ENCODE measurements around the gene DPEP3. TPM values are rescaled to one million over a fixed set of nuclear protein-coding genes. Genes with fewer than 3 reads are reported as not detected.

Gene DPEP3
- total RNA-seq, 2 experiments from 2014 or later: 0.16 to 0.25 TPM

DNA sequence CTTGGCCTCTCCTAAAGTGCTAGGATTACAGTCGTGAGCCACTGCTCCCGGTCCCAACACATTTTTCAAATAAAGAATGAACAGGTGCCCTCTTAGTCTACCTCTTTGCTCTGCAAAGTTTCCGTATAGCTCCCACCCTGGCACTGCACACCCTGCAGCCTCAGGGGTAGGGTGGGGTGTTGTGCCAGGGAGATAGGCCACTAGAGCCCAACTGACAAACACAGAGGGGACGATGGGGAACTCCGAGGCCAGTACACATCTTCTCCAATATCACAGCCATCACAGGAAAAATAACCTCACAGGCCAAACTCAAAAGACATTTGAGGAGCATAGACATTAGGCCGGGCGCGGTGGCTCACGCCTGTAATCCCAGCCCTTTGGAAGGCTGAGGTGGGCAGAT lies 9.2 kb downstream of the DPEP3 start:
- Mint-ChIP-seq H3K4me3 (no peak overlapping the region), H3K4me1 (ENCODE audit: low read depth) (peaks cover 18% of the 10 kb centered on the region), H3K9me3 (no peaks in the 10 kb centered on the region), H3K27ac (no peak overlapping the region), H3K27me3 (no peaks in the 10 kb centered on the region), H3K36me3 (ENCODE audit: low read depth) (peaks cover 1% of the 10 kb centered on the region)
- DNase-seq (no peak), ATAC-seq (no peak)
- ChIA-PET POLR2A (interaction anchor here (1.3 kb wide), 1 partner anchor 17 kb away, joined by 3 read pairs; no protein-coding TSS in a partner anchor), CTCF (no interaction called here)
- intact Hi-C loops (cut with micrococcal nuclease): no loop called here
- TF ChIP-seq, protein P1, sequence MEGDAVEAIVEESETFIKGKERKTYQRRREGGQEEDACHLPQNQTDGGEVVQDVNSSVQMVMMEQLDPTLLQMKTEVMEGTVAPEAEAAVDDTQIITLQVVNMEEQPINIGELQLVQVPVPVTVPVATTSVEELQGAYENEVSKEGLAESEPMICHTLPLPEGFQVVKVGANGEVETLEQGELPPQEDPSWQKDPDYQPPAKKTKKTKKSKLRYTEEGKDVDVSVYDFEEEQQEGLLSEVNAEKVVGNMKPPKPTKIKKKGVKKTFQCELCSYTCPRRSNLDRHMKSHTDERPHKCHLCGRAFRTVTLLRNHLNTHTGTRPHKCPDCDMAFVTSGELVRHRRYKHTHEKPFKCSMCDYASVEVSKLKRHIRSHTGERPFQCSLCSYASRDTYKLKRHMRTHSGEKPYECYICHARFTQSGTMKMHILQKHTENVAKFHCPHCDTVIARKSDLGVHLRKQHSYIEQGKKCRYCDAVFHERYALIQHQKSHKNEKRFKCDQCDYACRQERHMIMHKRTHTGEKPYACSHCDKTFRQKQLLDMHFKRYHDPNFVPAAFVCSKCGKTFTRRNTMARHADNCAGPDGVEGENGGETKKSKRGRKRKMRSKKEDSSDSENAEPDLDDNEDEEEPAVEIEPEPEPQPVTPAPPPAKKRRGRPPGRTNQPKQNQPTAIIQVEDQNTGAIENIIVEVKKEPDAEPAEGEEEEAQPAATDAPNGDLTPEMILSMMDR (IDR thresholded peaks at IDR 0.05): no peak

DNA sequence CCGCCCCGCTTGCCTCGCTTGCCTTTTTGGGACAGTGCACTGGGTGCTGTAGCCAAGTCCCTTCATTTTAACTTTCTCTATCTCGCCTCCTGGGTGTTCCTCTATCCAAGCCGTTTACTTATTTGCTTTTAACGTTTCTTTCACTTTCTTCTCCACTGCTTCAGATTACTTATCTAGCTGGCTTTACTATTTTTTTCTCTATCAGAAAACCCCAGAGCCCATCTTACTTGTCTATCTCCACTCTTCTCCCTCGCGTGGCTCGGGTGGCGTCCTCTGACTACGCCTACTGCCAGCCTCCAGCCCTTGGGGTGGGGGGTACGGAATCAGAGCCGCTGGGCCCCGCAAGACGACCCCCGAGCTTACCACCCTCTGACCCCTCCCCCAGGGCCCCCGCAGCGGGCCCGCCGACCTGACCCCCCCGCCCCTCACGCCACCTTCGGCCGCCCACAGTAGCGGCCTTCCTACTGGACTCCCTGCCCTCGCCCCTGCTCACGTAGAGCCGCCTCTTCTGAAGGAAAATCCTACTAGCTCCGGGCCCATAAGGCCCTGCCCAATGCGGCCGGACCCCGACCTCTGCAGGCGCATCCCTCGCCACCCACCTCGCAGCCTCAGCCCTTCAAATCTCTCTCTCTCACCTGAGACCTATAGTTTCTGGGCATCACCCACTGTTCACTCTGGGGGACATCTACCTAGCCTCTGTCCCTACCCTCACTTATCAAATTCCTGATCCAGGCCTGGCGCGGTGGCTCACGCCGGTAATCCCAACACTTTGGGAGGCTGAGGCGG lies 10.9 kb downstream of the DPEP3 start:
- H3K9me3 Mint-ChIP-seq: no peaks in the 10 kb centered on the region
- no peaks in the 10 kb centered on the region for H3K27me3 Mint-ChIP-seq
- ATAC-seq (no peak), DNase-seq (no peak)
- peak overlapping the region; percentile 95 for H3K4me3 Mint-ChIP-seq
- H3K27ac Mint-ChIP-seq: peak overlapping the region; percentile 90
- H3K36me3 Mint-ChIP-seq (ENCODE audit: low read depth): peaks cover 1% of the 10 kb centered on the region
- H3K4me1 Mint-ChIP-seq (ENCODE audit: low read depth): peaks cover 18% of the 10 kb centered on the region
- intact Hi-C loops (cut with micrococcal nuclease): no loop called here
- TF ChIP-seq, protein P1 (IDR thresholded peaks at IDR 0.05): no peak
- ChIA-PET POLR2A (interaction anchor here (0.6 to 2.0 kb wide), 6 partner anchors 15 to 136 kb away, joined by 3 to 7 read pairs (median 4); no protein-coding TSS in a partner anchor), CTCF (interaction anchor here (1.0 to 1.8 kb wide), 4 partner anchors 11 to 71 kb away, joined by 3 to 11 read pairs (median 5); partner anchors contain the start of gene DPEP3)

DNA sequence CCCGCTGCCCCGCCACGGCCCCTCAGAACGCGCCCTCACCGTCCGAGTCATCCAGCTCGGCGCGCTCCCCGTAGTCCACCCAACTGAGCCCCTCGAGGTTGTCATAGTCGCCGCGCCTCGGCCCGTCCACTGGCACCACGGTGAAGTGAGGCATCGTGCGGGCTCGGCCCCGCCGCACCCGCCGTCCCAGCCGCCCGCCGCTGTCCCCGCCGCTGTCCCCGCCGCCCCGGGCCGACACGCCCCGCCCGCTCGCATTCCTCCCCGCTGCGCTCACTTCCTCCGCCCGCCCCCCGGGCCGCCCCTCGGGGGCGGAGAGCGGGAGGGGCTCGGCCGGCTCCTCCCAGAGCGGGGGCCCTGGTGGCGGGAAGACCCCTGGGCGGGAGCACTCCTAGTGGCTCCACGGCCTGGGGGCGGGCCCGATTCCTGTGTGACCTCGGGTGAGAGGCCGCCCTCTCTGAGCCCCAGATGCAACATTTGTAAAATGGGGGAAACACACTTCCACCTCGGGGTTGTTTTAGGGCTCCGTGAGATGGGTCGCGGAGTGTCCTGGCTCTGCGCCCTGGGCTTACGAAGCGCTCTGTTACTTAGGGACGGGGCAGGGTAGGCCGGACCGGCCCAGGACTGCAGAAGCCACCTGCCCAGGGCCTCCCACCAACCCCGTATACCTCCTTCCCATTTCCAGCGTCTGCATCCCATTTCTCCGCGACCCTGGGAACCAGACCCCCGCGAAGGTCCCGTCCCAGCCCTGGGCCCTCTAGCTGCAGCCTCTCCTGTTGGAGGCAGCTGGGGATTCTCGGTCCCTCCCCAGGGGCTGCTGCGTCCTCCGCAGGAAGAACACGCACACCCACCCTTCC lies 11.7 kb downstream of the DPEP3 start, which contains the start of gene SLC12A4:
Gene SLC12A4 (minus strand): TSS at position 238 of the 854 bp plus-strand sequence. CDS start 84 bp downstream, at position 154.
- ATAC-seq: peak; percentile 92
- intact Hi-C loops (cut with micrococcal nuclease): no loop called here
- TF ChIP-seq, protein P1 (IDR thresholded peaks at IDR 0.05): no peak
- peaks cover 18% of the 10 kb centered on the region for H3K4me1 Mint-ChIP-seq (ENCODE audit: low read depth)
- ChIA-PET POLR2A (interaction anchor here (0.6 to 2.0 kb wide), 8 partner anchors 15 to 135 kb away, joined by 3 to 7 read pairs (median 4); partner anchors contain the start of genes DDX28 and DUS2), CTCF (interaction anchor here (1.0 to 1.8 kb wide), 5 partner anchors 12 to 152 kb away, joined by 3 to 11 read pairs (median 4); partner anchors contain the start of gene DPEP3)
- H3K9me3 Mint-ChIP-seq: no peaks in the 10 kb centered on the region
- H3K36me3 Mint-ChIP-seq (ENCODE audit: low read depth): peaks cover 1% of the 10 kb centered on the region
- DNase-seq: peak; percentile 96
- no peaks in the 10 kb centered on the region for H3K27me3 Mint-ChIP-seq
- H3K4me3 Mint-ChIP-seq: peak within 1 kb of the TSS; percentile 95
- peak within 1 kb of the TSS; percentile 93 for H3K27ac Mint-ChIP-seq

DNA sequence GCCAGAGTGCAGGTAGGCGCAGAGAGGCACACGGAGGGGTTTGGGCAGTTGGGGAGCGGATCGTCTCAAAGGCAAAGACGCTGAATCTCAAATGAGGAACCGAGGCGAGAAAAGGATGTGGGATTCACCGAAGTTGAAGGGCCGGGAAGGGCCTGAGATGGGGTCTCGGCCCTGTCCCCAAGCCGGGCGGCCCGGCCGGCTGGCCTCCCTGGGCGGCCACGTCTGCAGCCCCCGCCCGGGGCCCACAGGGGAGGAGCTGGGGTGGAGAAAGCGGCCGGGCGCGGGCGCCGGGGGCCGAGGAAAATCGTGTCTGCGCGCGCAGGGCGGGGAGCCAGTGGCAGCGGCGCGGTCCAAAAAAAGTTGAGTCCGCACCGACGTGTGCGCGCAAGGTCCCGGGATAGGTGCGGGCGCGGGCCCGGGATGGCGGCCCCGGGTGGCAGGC lies 12.3 kb downstream of the DPEP3 start:
- peaks cover 18% of the 10 kb centered on the region for H3K4me1 Mint-ChIP-seq (ENCODE audit: low read depth)
- POLR2A ChIA-PET: interaction anchor here (0.7 to 2.0 kb wide), 5 partner anchors 16 to 134 kb away, joined by 3 to 7 read pairs (median 4); partner anchors contain the start of genes DDX28 and DUS2
- TF ChIP-seq, protein P1 (IDR thresholded peaks at IDR 0.05): no peak
- peaks cover 3% of the 10 kb centered on the region for H3K36me3 Mint-ChIP-seq (ENCODE audit: low read depth)
- H3K9me3 Mint-ChIP-seq: no peaks in the 10 kb centered on the region
- H3K27me3 Mint-ChIP-seq: no peaks in the 10 kb centered on the region
- intact Hi-C loops (cut with micrococcal nuclease): no loop called here
- peak overlapping the region; percentile 95 for H3K4me3 Mint-ChIP-seq
- CTCF ChIA-PET: interaction anchor here (1.5 to 2.1 kb wide), 2 partner anchors 84 to 151 kb away, joined by 3 to 7 read pairs; partner anchors contain the start of gene NRN1L
- peak; percentile 42 for DNase-seq
- H3K27ac Mint-ChIP-seq: peak overlapping the region; percentile 93
- peak; percentile 5 for ATAC-seq

All from activated CD8-positive, alpha-beta T cell treated with anti-CD3 and anti-CD28 coated beads for 36 hours (primary cell).